Measurements from ENCODE around the gene CD300H.
"Not testable (repeated sequence)": the region's sequence is repeated elsewhere in the genome, so short reads cannot be mapped to it uniquely, and the experiment has no call there.

Gene CD300H

DNA sequence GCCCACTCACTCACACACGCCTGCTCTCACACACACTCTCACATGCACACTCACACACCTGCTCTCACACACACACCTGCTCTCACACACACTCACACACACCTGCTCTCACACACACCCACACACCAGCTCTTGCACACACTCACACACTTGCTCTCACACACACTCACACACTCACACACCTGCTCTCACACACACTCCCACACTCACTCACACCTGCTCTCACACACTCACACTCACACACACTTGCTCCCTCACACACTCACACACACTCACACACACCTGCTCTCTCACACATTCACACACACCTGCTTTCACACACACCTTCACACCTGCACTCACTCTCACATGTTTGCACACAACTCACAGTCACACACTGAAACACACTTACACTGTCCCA, 4.0 kb downstream of the CD300H start:
- no peak for DNase-seq (ENCODE audit: low spot score)
- TF ChIP-seq, protein P1, sequence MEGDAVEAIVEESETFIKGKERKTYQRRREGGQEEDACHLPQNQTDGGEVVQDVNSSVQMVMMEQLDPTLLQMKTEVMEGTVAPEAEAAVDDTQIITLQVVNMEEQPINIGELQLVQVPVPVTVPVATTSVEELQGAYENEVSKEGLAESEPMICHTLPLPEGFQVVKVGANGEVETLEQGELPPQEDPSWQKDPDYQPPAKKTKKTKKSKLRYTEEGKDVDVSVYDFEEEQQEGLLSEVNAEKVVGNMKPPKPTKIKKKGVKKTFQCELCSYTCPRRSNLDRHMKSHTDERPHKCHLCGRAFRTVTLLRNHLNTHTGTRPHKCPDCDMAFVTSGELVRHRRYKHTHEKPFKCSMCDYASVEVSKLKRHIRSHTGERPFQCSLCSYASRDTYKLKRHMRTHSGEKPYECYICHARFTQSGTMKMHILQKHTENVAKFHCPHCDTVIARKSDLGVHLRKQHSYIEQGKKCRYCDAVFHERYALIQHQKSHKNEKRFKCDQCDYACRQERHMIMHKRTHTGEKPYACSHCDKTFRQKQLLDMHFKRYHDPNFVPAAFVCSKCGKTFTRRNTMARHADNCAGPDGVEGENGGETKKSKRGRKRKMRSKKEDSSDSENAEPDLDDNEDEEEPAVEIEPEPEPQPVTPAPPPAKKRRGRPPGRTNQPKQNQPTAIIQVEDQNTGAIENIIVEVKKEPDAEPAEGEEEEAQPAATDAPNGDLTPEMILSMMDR (IDR thresholded peaks at IDR 0.05; ENCODE audit: extremely low read depth, missing control alignments): no peak

DNA sequence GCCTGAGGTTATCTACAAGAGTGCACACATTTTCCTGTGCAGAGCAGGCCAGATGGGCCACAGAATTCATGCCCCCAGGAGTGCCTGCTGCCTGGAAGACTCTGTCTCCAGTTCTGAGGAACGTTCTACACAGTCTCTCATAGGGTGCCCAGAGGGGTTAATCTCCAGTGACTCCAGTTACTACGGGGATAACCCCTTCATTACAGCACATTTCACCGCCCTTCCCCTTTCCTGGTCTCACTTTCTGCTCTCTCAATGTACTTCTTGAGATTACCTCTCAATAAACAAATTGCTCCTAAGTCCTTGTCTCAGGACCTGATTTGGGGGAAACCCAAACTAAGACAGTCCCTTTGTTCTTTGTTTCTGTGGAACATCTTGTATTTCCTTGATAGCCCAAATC, 5.7 kb downstream of the CD300H start:
- DNase-seq (ENCODE audit: low spot score): no peak
- TF ChIP-seq, protein P1 (IDR thresholded peaks at IDR 0.05; ENCODE audit: extremely low read depth, missing control alignments): no peak

DNA sequence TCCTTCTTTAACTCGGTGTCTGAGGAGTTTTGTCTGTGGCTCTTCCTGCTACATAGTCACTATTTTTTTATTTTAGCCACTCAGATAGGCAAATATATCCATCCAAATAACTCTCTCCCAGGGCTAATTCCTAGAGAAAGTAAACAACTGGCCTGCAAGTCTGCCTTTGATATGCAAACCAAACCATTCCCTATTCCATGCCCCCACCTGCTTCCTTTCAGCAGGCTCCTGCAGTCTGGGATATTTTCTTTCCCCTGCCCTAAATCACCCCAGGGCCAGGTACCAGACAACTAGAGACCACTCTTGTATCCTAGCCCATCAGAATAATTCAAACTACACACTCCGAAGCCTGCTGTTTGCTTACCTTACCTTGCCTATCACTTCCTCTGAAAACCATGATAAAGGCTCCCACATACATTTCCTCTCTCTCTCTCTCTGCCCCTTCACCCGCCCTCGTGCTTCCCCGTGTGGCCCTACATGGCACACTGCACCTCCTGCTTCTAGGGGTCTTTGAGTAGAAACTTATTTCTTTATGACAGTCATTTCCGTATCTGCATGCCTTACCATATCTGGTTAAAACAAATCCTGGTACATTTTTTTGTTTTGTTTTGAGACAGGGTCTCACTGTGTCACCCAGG, 8.3 kb downstream of the CD300H start:
- no peak for DNase-seq (ENCODE audit: low spot score)
- TF ChIP-seq, protein P1 (IDR thresholded peaks at IDR 0.05; ENCODE audit: extremely low read depth, missing control alignments): no peak

DNA sequence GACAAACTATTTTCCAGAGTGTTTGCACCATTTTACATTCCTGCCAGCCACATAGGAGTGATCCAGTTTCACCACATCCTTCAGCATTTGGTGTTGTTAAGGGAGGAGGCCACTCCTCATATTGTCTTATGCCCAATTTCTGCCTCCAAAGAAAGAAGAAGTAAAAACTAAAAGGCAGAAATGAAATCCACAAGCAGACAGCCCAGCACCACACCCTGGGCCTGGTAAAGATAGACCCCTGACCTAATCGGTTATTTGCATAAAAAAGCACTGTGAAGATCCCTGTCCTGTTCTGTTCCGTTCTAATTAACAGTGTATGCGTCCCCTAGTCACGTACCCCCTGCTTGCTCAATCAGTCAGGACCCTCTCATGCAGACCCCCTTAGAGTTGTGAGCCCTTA, 8.9 kb downstream of the CD300H start:
- DNase-seq (ENCODE audit: low spot score): not testable (repeated sequence)

DNA sequence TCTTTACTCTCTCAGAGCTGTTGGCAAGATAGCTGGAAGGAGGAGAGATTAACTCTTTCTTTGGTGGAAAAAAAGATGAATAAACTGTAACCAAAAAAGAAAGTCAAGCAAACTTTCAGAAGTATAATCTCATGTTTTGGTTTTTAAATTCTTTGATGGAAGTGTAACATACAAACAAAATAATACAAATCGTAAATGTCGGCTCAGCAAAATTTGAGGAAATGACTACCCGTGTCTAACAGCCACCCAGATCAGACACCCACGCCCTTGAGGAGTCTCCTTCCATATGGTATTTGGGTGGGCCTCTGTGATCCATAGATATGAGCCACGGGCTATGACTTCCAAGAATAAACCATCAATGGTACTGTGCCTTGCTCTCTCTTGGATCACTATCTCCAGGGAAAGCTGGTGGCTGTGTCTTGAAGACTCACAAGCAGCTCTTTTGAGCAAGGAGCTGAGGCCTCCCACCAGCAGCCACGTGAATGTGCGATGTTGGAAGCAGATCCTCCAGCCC, 11.8 kb downstream of the CD300H start:
- no peak for DNase-seq (ENCODE audit: low spot score)
- TF ChIP-seq, protein P1 (IDR thresholded peaks at IDR 0.05; ENCODE audit: extremely low read depth, missing control alignments): no peak

DNA sequence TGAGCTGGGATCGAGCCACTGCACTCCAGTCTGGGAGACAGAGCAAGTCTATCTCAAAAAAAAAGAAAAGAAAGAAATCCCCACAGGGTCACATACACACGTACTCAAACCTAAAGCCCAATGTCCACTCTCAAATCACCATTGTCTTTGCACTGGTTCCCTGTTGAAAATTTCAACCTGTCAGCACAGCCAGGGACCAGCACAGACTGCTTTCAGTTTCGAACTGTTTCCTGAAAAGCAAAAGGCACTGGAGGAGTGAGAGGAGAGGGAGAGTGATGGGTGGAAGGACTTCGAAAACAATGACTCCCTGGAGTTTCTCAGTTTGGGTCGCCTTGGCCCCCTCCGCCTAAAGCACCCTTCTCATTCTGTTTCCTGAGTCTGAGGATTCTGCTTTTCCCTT, 12.4 kb downstream of the CD300H start:
- DNase-seq (ENCODE audit: low spot score): no peak
- TF ChIP-seq, protein P1 (IDR thresholded peaks at IDR 0.05; ENCODE audit: extremely low read depth, missing control alignments): no peak

DNA sequence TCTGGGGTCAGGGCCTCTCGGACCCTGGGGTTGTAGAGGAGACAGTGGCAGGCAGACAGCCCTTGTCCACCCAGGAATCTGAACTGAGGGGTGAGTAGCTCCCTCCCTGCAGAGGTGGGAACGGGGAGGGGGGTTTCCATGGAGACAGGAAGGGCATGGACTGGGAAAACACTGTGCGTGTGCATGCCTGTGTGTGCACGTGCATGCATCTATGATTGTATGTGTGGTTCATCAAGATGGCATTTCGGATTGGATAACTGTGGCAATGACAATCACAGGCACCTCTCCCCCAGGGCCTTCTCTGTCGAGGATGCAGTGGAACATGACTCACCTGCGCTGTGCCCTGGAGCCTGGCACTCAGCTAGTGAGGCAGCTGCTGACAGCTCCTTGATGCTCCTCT, 15.3 kb downstream of the CD300H start:
- DNase-seq (ENCODE audit: low spot score): no peak
- TF ChIP-seq, protein P1 (IDR thresholded peaks at IDR 0.05; ENCODE audit: extremely low read depth, missing control alignments): no peak

DNA sequence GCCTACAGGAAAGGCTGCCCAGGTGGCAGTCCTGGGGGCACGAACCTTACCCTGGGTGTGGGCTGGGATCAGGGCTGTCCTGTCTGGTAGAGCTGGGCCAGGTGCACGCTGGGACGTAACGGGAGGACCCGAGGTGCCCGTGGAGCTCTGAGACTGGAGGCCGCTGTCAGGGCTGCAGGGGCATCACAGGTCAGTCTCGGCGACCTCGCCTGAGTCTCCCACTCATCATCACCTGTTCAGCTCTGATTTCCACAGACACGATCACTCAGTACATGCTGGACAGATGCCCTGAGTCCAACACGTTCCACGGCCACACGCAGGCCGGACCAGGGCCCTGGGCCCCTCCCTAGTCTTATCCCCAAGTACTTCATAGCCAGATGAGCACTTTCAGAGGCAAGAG, 16.7 kb downstream of the CD300H start:
- DNase-seq (ENCODE audit: low spot score): no peak
- TF ChIP-seq, protein P1 (IDR thresholded peaks at IDR 0.05; ENCODE audit: extremely low read depth, missing control alignments): no peak

Measured in GM20000 (cell line).